H1 (cell line): ENCODE results near the gene PRSS38. TPM values are rescaled to one million over a fixed set of nuclear protein-coding genes. Genes with fewer than 3 reads are reported as not detected.

Experiments
- CBX8 ChIP-seq: fragments of 300-800, 300-1000 bp; sonication (generic); IDR thresholded peaks from 2 replicates; pipeline ENCODE4 v1.7.1; 2016; ENCODE audit warnings: low read depth, low read length, borderline replicate concordance
- EGR1 ChIP-seq: IDR thresholded peaks from 2 replicates; pipeline ENCODE4 v1.6.1; 2011; ENCODE audit warnings: low read depth, low read length, borderline replicate concordance
- GTF2F1 ChIP-seq: IDR thresholded peaks from 2 replicates; pipeline ENCODE4 v1.6.1; 2012; ENCODE audit warnings: low read depth, low read length, improper control_type of control experiment, borderline replicate concordance
- SP4 ChIP-seq: IDR thresholded peaks from 2 replicates; pipeline ENCODE4 v1.6.1; 2012; ENCODE audit warnings: low read length, inconsistent platforms
- polyA plus RNA-seq, 7 experiments: library from polyadenylated mRNA; depleted of rRNA in 3 of 7; stranded (reverse) in 5 of 7; unstranded in 2 of 7; fragments of >200 nt in 5 of 7; fragments of 200-250 nt in 2 of 7; gene quantifications; 1 replicate in 5 of 7; 2 replicates in 1 of 7; 4 replicates in 1 of 7; pipeline versions ENCODE4 v1.2.1 to v1.2.3, GENCODE V29; 2011 to 2013; ENCODE audit warnings: missing spikeins in 2 of 7, mixed read lengths in 2 of 7
- total RNA-seq: library from RNA; stranded (reverse); fragmentation: NEBNext Ultra II Directional; extraction: Animal tissue kit (Norgen Biotek cat#: 25700); gene quantifications from 2 replicates; pipeline ENCODE4 v1.2.1, GENCODE V29; 2021

Gene PRSS38
- total and polyA plus RNA-seq, 2 of the 8 experiments (the other 6 are each of a cell fraction or from before 2014, with no cell fraction given), result not detected

- TF ChIP-seq SP4, result no peak
- no peak for TF ChIP-seq GTF2F1
- no peak for TF ChIP-seq EGR1
- no peak for TF ChIP-seq CBX8
Observed at GRCh38 chr1:227824204-227824603, 8.7 kb downstream of the PRSS38 start (continued).
